ENCODE results near the gene TNIP2. TPM values are rescaled to one million over a fixed set of nuclear protein-coding genes. Genes with fewer than 3 reads are reported as not detected.

The TNIP2 gene
- total RNA-seq, 2 experiments from 2014 or later, result 42.3 to 44.3 TPM

DNA sequence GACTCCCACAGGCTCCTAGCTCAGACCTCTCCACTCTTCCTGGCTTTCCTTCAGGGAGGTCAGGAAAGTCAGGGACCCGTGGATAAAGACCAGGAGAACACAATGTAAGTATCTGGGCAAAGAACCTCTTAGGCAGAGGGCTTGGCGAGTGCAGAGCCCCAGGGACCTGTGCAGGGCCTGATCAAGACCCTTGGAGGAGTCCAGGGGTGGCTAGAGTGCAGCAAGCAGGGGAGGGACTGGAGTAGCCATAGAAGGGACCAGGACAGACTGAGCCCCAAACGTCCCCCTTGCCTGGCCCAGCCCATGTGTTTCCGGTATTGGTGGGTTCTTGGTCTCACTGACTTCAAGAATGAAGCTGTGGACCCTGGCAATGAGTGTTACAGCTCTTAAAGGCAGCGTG, 5.9 kb upstream of the TNIP2 start:
- peaks cover 34% of the 10 kb centered on the region for H3K4me1 Mint-ChIP-seq (ENCODE audit: low read depth)
- ChIA-PET CTCF (interaction anchor here (1.0 to 3.4 kb wide), 5 partner anchors 16 to 201 kb away, joined by 3 to 29 read pairs (median 10); partner anchors contain the start of genes GRK4 and NOP14), POLR2A (no interaction called here)
- H3K27me3 Mint-ChIP-seq (ENCODE audit: low read depth), result no peaks in the 10 kb centered on the region
- no peak overlapping the region for H3K27ac Mint-ChIP-seq
- DNase-seq (no peak), ATAC-seq (no peak)
- no peak overlapping the region for H3K4me3 Mint-ChIP-seq
- no peaks in the 10 kb centered on the region for H3K36me3 Mint-ChIP-seq (ENCODE audit: low read depth)
- H3K9me3 Mint-ChIP-seq (ENCODE audit: insufficient read depth), result no peaks in the 10 kb centered on the region

GRCh38 chr4:2761035-2761923, 5.1 kb upstream of the TNIP2 start:
- CTCF ChIA-PET, result interaction anchor here (0.7 to 3.4 kb wide), 3 partner anchors 12 to 201 kb away, joined by 3 to 22 read pairs (median 3); partner anchors contain the start of genes GRK4 and NOP14
- Mint-ChIP-seq H3K4me1 (ENCODE audit: low read depth) (peaks cover 36% of the 10 kb centered on the region), H3K36me3 (ENCODE audit: low read depth) (no peaks in the 10 kb centered on the region), H3K27me3 (ENCODE audit: low read depth) (no peaks in the 10 kb centered on the region), H3K9me3 (ENCODE audit: insufficient read depth) (no peaks in the 10 kb centered on the region), H3K27ac (peak overlapping the region; percentile 52), H3K4me3 (no peak overlapping the region)
- peak; percentile 57 for DNase-seq
- ATAC-seq, result peak; percentile 9
- POLR2A ChIA-PET, result no interaction called here

- peak overlapping the region; percentile 49 for H3K4me3 Mint-ChIP-seq
- no peak for DNase-seq
- no peak overlapping the region for H3K27ac Mint-ChIP-seq
- peaks cover 5% of the 10 kb centered on the region for H3K36me3 Mint-ChIP-seq (ENCODE audit: low read depth)
- H3K4me1 Mint-ChIP-seq (ENCODE audit: low read depth), result peaks cover 34% of the 10 kb centered on the region
- H3K27me3 Mint-ChIP-seq (ENCODE audit: low read depth), result no peaks in the 10 kb centered on the region
- CTCF ChIA-PET, result interaction anchor here (2.2 kb wide), 1 partner anchor 197 kb away, joined by 6 read pairs; no protein-coding TSS in a partner anchor
- no peak for ATAC-seq
- no peaks in the 10 kb centered on the region for H3K9me3 Mint-ChIP-seq (ENCODE audit: insufficient read depth)
- POLR2A ChIA-PET, result interaction anchor here (0.6 kb wide), 1 partner anchor 43 kb away, joined by 3 read pairs; no protein-coding TSS in a partner anchor
These were observed 1.3 kb upstream of the TNIP2 start for GRCh38 chr4:2757426-2757825.

DNA sequence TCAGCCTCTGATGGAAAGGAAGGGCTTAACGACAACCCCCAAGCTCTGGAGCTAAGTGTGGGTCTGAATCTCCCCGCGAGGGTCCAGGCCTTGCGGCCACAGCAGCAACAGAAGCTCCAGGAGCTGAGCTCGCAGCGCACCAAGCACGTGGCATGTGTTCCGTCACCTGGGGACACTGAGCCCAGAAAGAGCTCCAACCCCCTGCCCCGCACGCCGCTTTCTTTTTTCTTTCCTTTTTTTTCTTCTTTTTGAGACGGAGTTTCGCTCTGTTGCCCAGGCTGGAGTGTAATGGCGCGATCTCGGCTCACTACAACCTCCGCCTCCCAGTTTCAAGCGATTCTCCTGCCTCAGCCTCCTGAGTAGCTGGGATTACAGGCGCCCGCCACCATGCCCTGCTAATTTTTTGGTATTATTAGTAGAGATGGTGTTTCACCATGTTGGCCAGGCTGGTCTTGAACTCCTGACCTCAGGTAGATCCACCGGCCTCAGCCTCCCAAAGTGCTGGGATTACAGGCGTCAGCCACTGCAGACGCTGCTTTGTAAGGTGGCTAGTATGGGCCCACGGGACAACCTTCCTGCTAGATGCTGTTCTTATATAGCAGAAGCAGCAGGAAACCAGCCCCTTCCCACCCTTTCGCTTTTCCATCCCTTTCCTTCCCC, 685 bp upstream of the TNIP2 start:
- DNase-seq (no peak), ATAC-seq (no peak)
- no peaks in the 10 kb centered on the region for H3K27me3 Mint-ChIP-seq (ENCODE audit: low read depth)

GRCh38 chr4:2754848-2755819, 1.0 kb downstream of the TNIP2 start:
- H3K9me3 Mint-ChIP-seq (ENCODE audit: insufficient read depth), result no peaks in the 10 kb centered on the region
- H3K4me1 Mint-ChIP-seq (ENCODE audit: low read depth), result peaks cover 25% of the 10 kb centered on the region
- peak overlapping the region; percentile 81 for H3K27ac Mint-ChIP-seq
- H3K4me3 Mint-ChIP-seq, result peak overlapping the region; percentile 76
- ChIA-PET CTCF (interaction anchor here (0.7 to 2.2 kb wide), 4 partner anchors 9 to 199 kb away, joined by 3 to 7 read pairs (median 5); no protein-coding TSS in a partner anchor), POLR2A (interaction anchor here (0.7 to 1.2 kb wide), 3 partner anchors 9 to 270 kb away, joined by 3 to 7 read pairs (median 3); no protein-coding TSS in a partner anchor)
- peaks cover 11% of the 10 kb centered on the region for H3K36me3 Mint-ChIP-seq (ENCODE audit: low read depth)
- DNase-seq (no peak), ATAC-seq (no peak)
- no peaks in the 10 kb centered on the region for H3K27me3 Mint-ChIP-seq (ENCODE audit: low read depth)

More for the DNA sequence above, 685 bp upstream of the TNIP2 start:
- H3K9me3 Mint-ChIP-seq (ENCODE audit: insufficient read depth), result no peaks in the 10 kb centered on the region
- peak overlapping the region; percentile 70 for H3K4me3 Mint-ChIP-seq
- H3K27ac Mint-ChIP-seq, result peak overlapping the region; percentile 52
- H3K4me1 Mint-ChIP-seq (ENCODE audit: low read depth), result peaks cover 31% of the 10 kb centered on the region
- CTCF ChIA-PET, result interaction anchor here (0.9 to 2.2 kb wide), 3 partner anchors 42 to 197 kb away, joined by 3 to 6 read pairs (median 3); no protein-coding TSS in a partner anchor
- H3K36me3 Mint-ChIP-seq (ENCODE audit: low read depth), result peaks cover 8% of the 10 kb centered on the region
- POLR2A ChIA-PET, result interaction anchor here (0.6 to 1.2 kb wide), 4 partner anchors 11 to 207 kb away, joined by 3 to 7 read pairs (median 3); partner anchors contain the start of genes GRK4 and NOP14

- Mint-ChIP-seq H3K9me3 (ENCODE audit: insufficient read depth) (no peaks in the 10 kb centered on the region), H3K4me3 (no peak overlapping the region), H3K4me1 (ENCODE audit: low read depth) (peaks cover 29% of the 10 kb centered on the region), H3K27me3 (ENCODE audit: low read depth) (no peaks in the 10 kb centered on the region), H3K36me3 (ENCODE audit: low read depth) (peaks cover 11% of the 10 kb centered on the region), H3K27ac (no peak overlapping the region)
- ATAC-seq (no peak), DNase-seq (no peak)
- ChIA-PET CTCF (no interaction called here), POLR2A (no interaction called here)
These were observed 2.7 kb downstream of the TNIP2 start for GRCh38 chr4:2753436-2753835.

DNA sequence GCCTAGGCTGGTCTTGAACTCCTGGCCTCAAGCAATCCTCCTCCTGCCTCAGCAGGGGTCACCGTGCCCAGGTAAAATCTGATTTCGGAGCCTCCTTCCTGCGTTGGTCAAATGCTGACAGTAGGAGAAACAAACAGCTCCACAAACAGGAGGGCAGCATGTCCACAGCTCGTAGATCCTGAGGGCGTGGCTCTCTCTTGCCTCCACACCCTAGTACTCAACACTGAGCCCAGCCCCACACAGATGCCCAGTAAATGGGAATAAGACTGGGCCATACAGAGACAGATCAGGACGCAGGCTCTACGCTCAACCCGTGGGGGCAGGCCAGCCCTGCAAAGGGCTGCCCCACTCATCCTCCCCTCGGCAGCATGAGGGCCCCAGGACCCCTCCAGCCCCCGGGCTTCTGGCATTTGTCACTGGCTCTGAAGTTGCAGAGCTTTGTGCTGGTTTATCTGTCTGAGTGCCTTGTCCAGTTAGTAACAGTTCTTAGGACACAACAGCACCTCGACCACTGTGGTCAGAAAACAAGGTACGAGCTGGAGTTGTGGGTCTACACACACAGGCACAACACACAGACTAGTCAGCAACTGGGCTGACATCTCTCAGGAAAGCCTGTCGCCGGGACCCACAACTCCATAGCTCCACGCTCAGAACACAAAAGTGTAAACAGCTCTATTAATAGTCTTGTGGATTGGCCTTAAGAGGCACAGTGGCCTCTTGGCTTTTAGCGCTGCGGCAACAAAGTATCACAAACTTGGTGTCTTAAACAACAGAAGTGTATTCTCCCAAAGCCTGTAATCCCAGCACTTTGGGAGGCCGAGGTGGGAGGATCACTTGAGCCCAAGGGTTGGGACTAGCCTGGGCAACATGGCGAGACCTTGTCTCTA, 5.2 kb downstream of the TNIP2 start:
- H3K36me3 Mint-ChIP-seq (ENCODE audit: low read depth), result peaks cover 31% of the 10 kb centered on the region
- ATAC-seq (no peak), DNase-seq (no peak)
- POLR2A ChIA-PET, result interaction anchor here (0.8 kb wide), 1 partner anchor 23 kb away, joined by 3 read pairs; no protein-coding TSS in a partner anchor
- H3K4me1 Mint-ChIP-seq (ENCODE audit: low read depth), result peaks cover 43% of the 10 kb centered on the region
- CTCF ChIA-PET, result no interaction called here
- no peaks in the 10 kb centered on the region for H3K9me3 Mint-ChIP-seq (ENCODE audit: insufficient read depth)
- no peak overlapping the region for H3K4me3 Mint-ChIP-seq
- no peak overlapping the region for H3K27ac Mint-ChIP-seq
- H3K27me3 Mint-ChIP-seq (ENCODE audit: low read depth), result no peaks in the 10 kb centered on the region

GRCh38 chr4:2746891-2747695, 9.0 kb downstream of the TNIP2 start:
- ATAC-seq (no peak), DNase-seq (no peak)
- Mint-ChIP-seq H3K9me3 (ENCODE audit: insufficient read depth) (no peaks in the 10 kb centered on the region), H3K4me1 (ENCODE audit: low read depth) (peaks cover 33% of the 10 kb centered on the region), H3K27me3 (ENCODE audit: low read depth) (no peaks in the 10 kb centered on the region), H3K27ac (peak overlapping the region; percentile 83), H3K4me3 (peak overlapping the region; percentile 15), H3K36me3 (ENCODE audit: low read depth) (peaks cover 48% of the 10 kb centered on the region)
- CTCF ChIA-PET, result interaction anchor here (1.0 to 1.6 kb wide), 3 partner anchors 9 to 33 kb away, joined by 3 to 7 read pairs (median 4); no protein-coding TSS in a partner anchor
- POLR2A ChIA-PET, result interaction anchor here (2.1 kb wide), 1 partner anchor 9 kb away, joined by 7 read pairs; the partner anchor contains the start of gene TNIP2

GRCh38 chr4:2745981-2746806, 9.9 kb downstream of the TNIP2 start:
- peaks cover 52% of the 10 kb centered on the region for H3K36me3 Mint-ChIP-seq (ENCODE audit: low read depth)
- H3K4me1 Mint-ChIP-seq (ENCODE audit: low read depth), result peaks cover 33% of the 10 kb centered on the region
- peak; percentile 94 for ATAC-seq
- no peaks in the 10 kb centered on the region for H3K27me3 Mint-ChIP-seq (ENCODE audit: low read depth)
- ChIA-PET CTCF (interaction anchor here (0.9 to 1.6 kb wide), 5 partner anchors 9 to 232 kb away, joined by 3 to 7 read pairs (median 4); no protein-coding TSS in a partner anchor), POLR2A (interaction anchor here (0.5 to 2.1 kb wide), 5 partner anchors 10 to 277 kb away, joined by 3 to 7 read pairs (median 4); partner anchors contain the start of genes RNF4 and TNIP2)
- peak; percentile 83 for DNase-seq
- peak overlapping the region; percentile 83 for H3K27ac Mint-ChIP-seq
- H3K9me3 Mint-ChIP-seq (ENCODE audit: insufficient read depth), result no peaks in the 10 kb centered on the region
- peak overlapping the region; percentile 15 for H3K4me3 Mint-ChIP-seq
